H1 (cell line): ENCODE results near the gene WWP2.
"Not testable (repeated sequence)": the region's sequence is repeated elsewhere in the genome, so short reads cannot be mapped to it uniquely, and the experiment has no call there.

Experiments
- EGR1 ChIP-seq: IDR thresholded peaks from 2 replicates; pipeline ENCODE4 v1.6.1; 2011; ENCODE audit warnings: low read depth, low read length, borderline replicate concordance
- EP300 ChIP-seq, 2 experiments: IDR thresholded peaks; 1 replicate in 1 of 2; 2 replicates in 1 of 2; pipeline ENCODE4 v1.6.1; 2011 to 2012; ENCODE audit warnings: low read depth in 2 of 2, low read length in 2 of 2, mild to moderate bottlenecking in 2 of 2, borderline replicate concordance in 1 of 2, inconsistent platforms in 1 of 2, moderate library complexity in 1 of 2
- JUN ChIP-seq: IDR thresholded peaks from 2 replicates; pipeline ENCODE4 v1.6.1; 2011; ENCODE audit warnings: low read depth, mild to moderate bottlenecking, improper control_type of control experiment, low read length
- KDM5A ChIP-seq: fragments of 200-600 bp; IDR thresholded peaks from 2 replicates; pipeline ENCODE4 v1.7.1; 2012; ENCODE audit warnings: mild to moderate bottlenecking, low read length, inconsistent platforms, mixed read lengths
- POLR2A ChIP-seq, 2 experiments: IDR thresholded peaks; 1 replicate in 1 of 2; 2 replicates in 1 of 2; pipeline ENCODE4 v1.6.1; 2011; ENCODE audit warnings: low read depth in 2 of 2, low read length in 2 of 2, mild to moderate bottlenecking in 2 of 2; ENCODE audit errors: control extremely low read depth in 1 of 2
- RAD21 ChIP-seq, 2 experiments: IDR thresholded peaks in 1 of 2; conservative IDR thresholded peaks in 1 of 2; 2 replicates each; pipeline ENCODE4 v1.6.1; 2011; ENCODE audit warnings: low read depth in 2 of 2, low read length in 2 of 2, improper control_type of control experiment in 1 of 2, inconsistent platforms in 1 of 2, mild to moderate bottlenecking in 1 of 2, moderate library complexity in 1 of 2
- RNF2 ChIP-seq: fragments of 200-900, 300-1000 bp; sonication (generic); IDR thresholded peaks from 2 replicates; pipeline ENCODE4 v1.7.1; 2016; ENCODE audit warnings: borderline replicate concordance, low read depth, mild to moderate bottlenecking, antibody characterized with exemption, low read length; ENCODE audit not compliant: poor library complexity, severe bottlenecking; ENCODE audit errors: missing control alignments
- SP1 ChIP-seq: IDR thresholded peaks from 2 replicates; pipeline ENCODE4 v1.6.1; 2011; ENCODE audit warnings: low read depth, low read length
- TF ChIP-seq, protein P1 (sequence below), 3 experiments: IDR thresholded peaks; 1 replicate in 2 of 3; 2 replicates in 1 of 3; pipeline versions ENCODE4 v1.5.1 to v1.6.1; 2011; ENCODE audit warnings: low read length in 3 of 3, mild to moderate bottlenecking in 3 of 3, inconsistent platforms in 2 of 3, low read depth in 1 of 3, moderate library complexity in 1 of 3; ENCODE audit not compliant: insufficient read depth in 1 of 3; ENCODE audit errors: control extremely low read depth in 1 of 3

DNA sequence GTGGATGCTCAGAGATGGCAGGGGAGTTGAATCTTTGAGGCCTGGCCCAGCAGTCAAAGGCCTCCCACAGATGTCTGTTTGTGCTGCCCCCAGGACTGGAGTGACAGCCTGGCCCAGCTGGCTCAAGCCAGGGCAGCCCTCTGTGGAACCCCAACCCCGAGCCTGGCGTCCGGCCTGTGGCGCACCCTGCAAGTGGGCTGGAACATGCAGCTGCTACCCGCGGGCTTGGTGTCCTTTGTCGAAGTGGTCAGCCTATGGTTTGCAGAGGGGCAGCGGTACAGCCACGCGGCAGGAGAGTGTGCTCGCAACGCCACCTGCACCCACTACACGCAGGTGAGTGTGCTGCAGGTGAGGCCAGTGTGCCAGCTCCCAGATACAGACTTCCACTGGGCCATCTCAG, 192.1 kb downstream of the WWP2 start:
- TF ChIP-seq, protein P1, sequence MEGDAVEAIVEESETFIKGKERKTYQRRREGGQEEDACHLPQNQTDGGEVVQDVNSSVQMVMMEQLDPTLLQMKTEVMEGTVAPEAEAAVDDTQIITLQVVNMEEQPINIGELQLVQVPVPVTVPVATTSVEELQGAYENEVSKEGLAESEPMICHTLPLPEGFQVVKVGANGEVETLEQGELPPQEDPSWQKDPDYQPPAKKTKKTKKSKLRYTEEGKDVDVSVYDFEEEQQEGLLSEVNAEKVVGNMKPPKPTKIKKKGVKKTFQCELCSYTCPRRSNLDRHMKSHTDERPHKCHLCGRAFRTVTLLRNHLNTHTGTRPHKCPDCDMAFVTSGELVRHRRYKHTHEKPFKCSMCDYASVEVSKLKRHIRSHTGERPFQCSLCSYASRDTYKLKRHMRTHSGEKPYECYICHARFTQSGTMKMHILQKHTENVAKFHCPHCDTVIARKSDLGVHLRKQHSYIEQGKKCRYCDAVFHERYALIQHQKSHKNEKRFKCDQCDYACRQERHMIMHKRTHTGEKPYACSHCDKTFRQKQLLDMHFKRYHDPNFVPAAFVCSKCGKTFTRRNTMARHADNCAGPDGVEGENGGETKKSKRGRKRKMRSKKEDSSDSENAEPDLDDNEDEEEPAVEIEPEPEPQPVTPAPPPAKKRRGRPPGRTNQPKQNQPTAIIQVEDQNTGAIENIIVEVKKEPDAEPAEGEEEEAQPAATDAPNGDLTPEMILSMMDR (IDR thresholded peaks at IDR 0.05; ENCODE audit: control extremely low read depth in 1 of 3, insufficient read depth in 1 of 3, low read depth in 1 of 3, low read length in 3 of 3), result not testable (repeated sequence)
- TF ChIP-seq EGR1; RNF2; EP300 (IDR thresholded peaks at IDR 0.05; ENCODE audit: borderline replicate concordance in 1 of 2, low read depth in 2 of 2, low read length in 2 of 2); SP1; RAD21 (IDR thresholded peaks at IDR 0.05 in 1 of 2, conservative IDR thresholded peaks at IDR 0.05 in 1 of 2; ENCODE audit: low read depth in 2 of 2, low read length in 2 of 2); JUN; KDM5A; POLR2A (IDR thresholded peaks at IDR 0.05; ENCODE audit: control extremely low read depth in 1 of 2, low read depth in 2 of 2, low read length in 2 of 2): not testable (repeated sequence)
